HG02885 (cell line): ENCODE data around the gene HOXB4.

Source experiments
- ATAC-seq: cut with Tn5 transposase; IDR thresholded peaks from one replicate; pipeline ENCODE4 v1.9.1; 2021; ENCODE audit warnings: mild to moderate bottlenecking; ENCODE audit not compliant: unreplicated experiment, poor library complexity

Gene HOXB4

GRCh38 chr17:48561884-48562810 is 16.0 kb downstream of the HOXB4 start:
- ATAC-seq: no peak

DNA sequence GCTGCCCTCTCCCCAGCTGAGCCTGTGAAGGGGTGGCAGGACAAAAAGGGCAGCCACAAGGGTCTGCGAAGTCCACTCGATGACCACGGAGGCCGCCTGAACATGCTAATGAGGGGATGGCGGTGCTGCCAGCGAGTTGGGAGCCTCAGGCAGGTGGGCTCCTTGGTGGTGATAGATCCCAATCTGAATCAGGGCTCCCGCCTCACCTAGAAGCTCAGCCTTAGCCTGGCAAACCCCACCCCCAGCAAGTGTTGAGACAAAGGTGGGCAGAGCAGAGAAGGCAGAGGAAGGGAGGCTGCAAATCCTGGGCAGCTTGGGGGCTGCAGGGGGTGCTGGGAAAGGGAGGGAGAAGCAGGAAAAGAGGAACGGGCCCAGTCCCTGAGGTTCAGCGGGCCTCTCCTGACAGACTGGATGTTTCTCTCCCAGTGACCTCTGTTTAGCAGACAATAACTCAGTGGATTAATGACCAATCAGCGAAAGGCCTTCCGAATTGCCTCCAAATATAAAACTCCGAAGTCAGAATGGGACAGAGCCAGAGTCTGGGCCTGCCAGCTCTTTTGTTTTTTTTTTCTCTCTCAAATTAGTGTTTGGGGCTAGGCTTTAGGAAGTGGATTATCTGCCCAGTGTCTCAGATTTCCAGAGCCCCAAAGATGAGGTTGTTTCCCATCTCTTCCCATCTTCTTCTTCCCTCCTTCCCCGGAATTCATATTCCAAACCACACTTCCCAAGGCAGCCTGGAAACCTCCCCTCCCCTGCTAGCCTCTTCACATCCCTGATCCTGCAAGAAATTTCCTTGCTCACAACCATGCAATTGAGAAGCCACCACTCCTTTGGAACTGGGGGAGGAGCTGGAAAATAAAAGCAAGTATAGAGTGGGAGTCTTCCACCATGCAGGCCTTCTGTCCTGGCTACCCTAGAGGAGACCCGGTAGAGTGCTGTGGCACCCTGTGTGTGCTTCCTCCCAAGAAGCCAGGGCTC is 18.0 kb downstream of the HOXB4 start:
- ATAC-seq: no peak

DNA sequence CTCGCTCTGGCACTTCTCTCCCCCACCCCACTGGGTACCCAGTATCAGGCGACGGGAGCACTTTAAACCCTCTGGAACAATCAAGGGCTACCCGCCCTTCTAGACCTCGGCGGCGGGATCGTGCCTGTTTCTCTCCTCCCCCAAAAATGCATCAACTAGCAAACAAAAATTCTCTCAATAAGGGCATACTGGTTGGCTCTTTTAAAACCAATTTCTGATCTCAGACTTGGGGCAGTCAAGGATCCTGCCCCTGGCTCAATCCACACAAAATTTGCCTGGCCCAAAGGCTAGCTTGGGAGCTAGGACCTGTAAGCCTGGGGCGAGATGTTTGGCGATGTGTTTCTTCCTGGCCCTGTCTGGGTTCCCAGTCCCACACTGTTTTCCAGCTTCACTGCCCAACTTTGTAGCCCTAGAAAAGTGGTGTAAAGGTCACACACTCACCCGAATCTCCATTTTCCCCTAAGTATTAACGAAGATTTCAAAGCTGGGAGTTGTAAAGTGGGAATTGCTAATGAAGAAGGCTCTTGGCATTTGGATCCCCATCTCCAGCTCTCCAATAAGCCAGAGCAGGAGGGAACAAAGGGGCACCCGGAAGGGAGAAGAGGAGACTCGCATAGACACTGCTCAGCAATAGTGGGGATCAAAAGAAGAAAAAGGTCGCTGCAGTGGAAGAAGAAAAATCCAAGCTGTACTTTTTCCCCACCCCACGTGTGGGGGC is 18.9 kb downstream of the HOXB4 start:
- no peak for ATAC-seq

DNA sequence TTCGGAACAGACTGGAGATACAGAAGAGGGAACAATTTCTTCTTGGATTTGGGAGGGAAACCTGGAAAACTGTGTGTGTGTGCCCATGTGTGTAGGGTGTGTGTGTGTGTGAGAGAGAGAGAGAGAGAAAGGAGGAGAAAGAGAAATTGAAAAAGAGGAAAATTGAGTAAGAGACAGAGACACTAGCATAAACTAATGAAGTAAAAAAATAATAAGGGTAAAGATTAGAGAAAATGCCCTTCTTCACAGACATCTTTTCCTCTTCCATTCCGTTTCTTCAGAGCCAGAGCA is 19.4 kb downstream of the HOXB4 start:
- no peak for ATAC-seq

- ATAC-seq: no peak
These were observed 19.9 kb downstream of the HOXB4 start for GRCh38 chr17:48558057-48558830.

GRCh38 chr17:48556576-48557401 is 21.4 kb downstream of the HOXB4 start:
- ATAC-seq: no peak

DNA sequence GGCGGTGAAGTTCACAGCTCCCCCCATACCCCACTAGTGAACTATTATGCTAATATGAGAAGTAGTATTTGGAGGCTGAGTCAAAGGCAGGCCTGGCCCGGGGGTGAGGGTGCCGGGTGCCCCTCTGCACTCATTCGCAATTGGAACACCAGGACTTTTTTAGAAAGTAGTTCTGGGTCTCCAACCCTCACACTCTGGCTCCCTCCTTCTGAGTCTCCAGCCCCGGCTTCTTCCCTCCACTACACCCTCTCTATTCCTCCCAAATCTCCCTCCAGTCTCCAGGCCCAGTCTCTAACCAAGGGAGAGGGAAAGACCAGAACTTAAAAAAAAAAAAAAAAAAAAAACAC is 21.9 kb downstream of the HOXB4 start:
- no peak for ATAC-seq

GRCh38 chr17:48555258-48556228 is 22.6 kb downstream of the HOXB4 start:
- no peak for ATAC-seq

GRCh38 chr17:48554412-48555257 is 23.5 kb downstream of the HOXB4 start:
- no peak for ATAC-seq

DNA sequence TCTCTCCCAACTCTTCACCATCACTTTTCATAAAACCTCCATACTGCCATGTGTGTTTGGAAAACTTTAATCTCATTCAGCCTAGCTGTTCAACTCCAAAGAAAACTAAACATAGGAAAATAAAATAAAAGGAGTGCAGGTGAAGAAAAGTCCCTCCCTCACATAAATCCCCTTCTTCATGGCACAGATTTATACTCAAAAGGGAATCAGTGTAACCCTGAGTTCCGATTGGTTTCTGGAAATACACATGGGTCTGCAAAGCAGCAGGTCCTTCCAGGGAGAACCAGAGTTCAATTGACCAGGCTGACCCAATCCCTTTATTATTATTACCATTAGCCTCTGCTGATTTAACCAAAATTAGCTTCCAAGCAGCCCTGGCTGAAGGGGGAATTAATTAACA is 24.3 kb downstream of the HOXB4 start:
- no peak for ATAC-seq

DNA sequence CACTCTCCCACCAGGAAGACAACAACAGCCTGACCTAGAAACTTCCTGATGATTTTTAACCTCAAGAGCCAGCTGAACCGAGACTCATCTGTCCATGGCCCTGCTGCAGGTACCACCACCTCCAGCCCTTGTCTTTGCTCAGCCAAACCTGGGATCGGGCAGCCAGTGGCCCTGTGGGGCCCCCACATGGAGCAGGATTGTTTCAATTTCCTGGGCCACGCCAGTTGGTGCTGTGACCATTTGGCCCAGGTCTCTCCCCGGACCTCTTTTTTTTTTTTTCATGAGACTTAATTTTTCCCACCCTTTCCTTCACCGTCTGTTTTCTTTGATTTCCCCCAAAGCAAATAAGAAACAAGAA is 25.0 kb downstream of the HOXB4 start:
- ATAC-seq: no peak

- ATAC-seq: no peak
These were observed 25.5 kb downstream of the HOXB4 start for GRCh38 chr17:48552466-48553189.

GRCh38 chr17:48551596-48552465 is 26.3 kb downstream of the HOXB4 start:
- ATAC-seq: no peak

DNA sequence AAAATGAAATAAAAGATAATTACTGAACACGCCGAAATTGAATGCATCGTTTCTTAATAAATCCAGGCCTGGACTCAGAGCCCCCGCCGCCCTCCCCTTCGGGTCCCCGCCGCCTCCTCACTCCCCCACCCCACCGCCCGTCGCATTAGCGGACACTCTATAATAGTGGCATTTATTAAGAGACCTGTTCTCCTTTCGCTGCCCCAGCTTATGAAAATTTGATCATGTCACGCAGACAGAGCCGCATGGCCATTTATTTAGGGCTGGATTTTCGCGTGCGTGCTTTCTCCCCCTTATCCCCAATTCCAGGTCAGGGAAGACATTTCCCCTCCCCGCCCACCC is 27.0 kb downstream of the HOXB4 start:
- no peak for ATAC-seq

DNA sequence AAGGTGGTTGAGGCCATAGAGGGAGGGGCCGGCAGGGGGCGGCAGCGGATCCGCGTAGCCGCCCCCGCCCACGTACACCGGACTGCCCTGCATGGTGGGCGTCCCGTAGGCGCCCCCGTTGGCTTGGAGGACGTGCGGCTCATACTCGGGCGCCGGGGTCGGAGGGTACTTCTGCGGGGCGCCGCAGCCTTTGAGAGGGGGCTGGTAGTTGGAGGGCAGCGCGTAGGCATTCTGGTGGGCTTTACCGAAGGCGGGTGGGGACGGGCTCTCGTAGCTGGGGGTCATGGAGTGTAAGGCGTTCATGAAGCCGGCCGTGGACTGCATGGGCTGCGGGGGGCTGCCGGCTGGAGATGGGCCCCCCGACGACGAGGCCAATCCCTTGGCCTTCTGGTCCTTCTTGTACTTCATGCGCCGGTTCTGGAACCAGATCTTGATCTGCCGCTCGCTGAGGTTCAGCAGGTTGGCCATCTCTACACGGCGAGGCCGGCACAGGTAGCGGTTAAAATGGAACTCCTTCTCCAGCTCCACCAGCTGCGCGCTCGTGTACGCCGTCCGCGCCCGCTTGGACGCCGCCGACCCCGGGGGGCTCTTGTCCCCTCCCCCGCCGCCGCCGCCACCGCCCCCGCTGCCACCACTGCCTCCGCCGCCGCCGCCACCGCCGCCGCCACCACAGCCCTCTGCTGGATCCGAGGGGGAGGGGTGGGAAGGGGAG is 27.5 kb downstream of the HOXB4 start:
- no peak for ATAC-seq
